DMS114 treated with DMSO at 0.1 percent for 48 hours (cell line): ENCODE measurements around the gene IQSEC1.
A peak's percentile ranks its signal among the peaks of the same experiment; 100 is the strongest.

Experiments used
- DNase-seq: peaks from one replicate; lab custom pipeline; 2025; ENCODE audit not compliant: unreplicated experiment; lab: John Stamatoyannopoulos, UW

Gene IQSEC1

DNA sequence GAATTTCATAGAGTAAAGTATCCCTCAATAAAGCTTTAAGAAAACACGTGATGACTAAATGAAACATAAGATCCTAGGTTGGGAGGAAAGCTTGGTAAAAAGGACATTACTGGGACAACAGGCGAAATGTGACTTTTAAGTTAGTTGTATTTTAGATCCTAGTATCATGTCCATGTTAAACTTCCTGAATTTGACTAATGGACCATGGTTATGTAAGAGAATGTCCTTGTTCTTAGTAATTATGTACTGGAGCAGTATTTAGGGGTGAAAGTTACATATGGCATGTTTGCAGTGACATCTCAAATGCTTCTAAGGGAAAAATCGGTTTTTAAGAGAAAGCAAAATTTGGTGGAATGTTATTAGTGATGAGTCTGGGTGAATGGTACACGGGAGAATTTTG is 69.6 kb downstream of the IQSEC1 start:
- no peak for DNase-seq

DNA sequence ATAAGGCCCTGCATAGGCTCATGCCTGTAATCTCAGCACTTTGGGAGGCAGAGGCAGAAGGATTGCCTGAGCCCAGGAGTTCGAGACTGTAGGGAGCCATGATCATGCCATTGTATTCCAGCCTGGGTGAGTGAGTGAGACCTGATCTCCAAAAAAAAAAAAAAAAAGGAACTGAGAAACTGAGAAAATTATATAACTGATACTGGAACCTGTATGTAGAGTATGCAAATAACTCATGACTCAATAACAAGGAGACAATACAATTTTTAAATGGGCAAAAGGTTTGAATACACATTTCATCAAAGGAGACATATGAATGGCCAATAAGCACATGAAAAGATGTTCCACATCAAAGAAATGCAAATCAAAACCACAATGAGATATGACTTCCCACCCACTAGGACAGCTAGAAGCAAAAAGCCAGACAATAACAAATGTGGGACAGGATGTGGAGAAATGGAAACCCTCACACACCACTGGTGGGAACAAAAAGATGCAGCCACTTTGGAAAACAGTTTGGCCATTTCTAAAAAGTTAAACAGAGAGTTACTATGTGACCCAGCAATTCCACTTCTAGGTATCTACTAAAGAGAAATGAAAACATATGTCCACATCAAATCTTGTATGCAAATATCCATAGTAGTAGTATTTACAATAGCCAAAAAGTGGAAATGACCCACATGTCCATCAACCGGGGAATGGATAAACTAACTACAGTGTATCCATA is 70.7 kb downstream of the IQSEC1 start:
- DNase-seq = no peak

DNA sequence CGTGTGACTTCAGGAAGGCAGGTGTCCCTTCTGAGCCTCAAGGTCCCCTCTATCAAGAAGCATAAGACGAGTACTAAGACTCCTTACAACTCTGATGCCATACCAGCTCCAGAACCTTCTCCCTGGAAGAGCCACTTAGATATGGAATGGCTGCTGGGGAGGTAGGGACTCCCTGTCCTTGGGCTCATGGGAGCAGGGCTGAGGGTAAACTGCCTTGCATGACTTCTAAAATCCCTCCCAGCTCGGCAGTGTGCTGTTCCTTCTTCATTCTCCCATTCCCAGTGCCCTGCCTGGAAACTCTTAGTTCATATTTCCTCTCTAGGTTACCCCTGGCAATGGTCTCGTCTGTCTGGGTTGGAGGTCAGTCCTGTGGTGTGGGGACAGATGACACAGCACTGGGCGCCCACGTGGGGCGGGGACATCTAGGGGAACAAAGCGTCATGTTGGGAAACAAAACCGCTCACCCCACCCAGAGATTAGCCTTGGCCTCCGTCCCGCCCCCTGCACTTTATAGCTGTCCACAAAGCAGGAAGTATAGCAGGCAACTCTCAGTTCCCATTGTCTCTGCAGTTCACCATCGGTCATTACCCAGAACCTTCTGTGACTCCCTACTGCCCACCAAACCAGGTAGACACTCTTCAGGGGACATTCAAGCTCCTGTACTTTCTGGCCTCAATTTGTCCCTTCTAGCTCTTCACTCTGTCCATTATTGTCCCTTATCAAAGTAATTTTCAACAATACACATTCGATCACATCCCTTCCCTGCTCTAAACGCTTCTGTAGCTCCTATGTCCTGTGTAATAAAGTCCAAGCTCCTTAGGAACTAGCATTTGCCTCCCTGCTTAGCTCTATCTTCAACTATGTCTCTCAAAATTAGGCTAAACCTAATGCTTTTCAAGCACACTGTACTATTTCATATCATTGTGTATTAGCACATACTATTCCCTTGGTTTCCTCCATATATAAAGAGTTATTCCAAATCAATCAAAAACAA is 73.8 kb downstream of the IQSEC1 start:
- no peak for DNase-seq

DNA sequence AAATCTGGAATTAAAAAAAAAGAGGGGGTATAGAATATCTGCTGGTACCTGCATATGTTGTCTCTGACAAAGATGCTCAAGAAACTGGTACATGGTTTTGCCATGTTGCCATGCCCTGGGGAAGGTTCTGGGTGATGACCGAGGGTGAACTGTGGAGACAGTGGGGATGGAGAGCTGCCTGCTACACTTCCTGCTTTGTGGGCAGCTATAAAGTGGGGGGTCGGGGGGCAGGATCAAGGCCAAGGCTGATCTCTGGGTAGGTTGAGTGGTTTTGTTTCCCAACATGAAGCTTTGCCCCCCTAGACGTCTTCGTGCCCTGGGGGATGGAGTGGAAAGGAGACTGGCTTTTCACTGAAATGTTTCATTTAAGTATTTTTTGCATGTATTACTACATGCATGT is 74.6 kb downstream of the IQSEC1 start:
- DNase-seq = no peak

DNA sequence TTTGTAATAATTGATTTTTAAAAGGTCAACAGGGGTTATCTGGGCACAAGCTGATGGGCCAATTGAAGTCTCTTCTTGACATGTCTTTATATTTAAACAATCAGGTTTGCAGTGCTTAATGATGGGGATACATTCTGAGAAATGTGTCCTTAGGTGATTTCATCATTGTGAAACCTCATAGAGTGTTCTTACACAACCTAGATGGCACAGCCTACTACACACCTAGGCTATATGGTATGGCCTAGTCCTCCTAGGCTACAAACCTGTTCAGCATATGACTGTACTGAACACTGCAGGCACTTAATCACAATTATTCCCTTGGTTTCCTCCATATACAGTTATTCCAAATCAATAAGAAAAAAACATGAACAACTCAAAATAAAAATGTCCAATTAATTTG is 75.8 kb downstream of the IQSEC1 start:
- no peak for DNase-seq

DNA sequence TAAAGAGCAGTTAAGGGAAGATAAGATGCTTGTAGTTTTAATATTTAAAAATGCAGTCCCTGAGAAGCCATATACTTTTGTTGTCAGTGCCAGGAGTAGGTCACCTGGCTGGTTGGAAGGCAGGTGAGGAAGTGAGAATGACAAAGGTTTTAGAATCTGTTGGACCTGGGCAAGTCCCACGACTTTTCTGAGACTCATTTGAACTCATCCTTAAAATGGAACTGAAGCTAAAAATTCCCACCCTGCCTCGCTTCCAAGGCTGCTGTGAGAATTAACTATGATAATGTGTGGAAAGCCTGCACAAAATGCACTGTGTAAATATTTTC is 77.1 kb downstream of the IQSEC1 start:
- DNase-seq = no peak

DNA sequence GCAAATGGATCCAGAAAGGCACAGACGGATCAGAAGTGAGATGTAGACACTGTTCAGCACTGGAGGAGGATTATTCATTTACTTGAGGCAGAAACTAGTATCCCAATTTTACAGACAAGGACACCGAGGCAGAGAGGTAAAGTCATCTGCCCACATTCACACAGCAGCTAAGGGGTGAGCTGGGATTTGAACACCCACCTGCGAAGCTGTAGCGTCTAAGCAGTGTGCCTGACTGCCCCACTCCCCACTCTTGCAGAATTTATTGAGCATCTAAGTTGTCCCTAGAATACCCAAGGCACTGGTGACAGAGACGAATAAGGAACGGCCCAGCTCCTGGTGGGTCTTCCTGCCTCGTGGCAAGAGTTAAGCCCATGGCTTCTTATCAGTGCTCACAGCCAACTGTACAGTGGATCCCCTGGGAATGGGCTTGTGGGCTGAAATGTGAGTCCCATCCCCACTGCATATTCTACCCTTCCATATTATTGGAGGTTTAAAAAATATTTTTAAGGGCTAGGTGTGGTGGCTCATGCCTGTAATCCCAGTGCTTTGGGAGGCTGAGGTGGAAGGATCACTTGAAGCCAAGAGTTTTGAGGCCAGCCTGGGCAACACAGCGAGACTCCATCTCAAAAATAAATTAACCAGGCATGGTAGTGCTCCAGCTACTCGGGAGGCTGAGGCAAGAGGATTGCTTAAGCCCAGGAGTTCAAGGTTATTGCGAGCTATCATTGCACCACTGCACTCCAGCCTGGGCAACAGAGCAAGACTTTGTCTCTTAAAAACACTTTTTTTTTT is 77.6 kb downstream of the IQSEC1 start:
- DNase-seq = no peak

DNA sequence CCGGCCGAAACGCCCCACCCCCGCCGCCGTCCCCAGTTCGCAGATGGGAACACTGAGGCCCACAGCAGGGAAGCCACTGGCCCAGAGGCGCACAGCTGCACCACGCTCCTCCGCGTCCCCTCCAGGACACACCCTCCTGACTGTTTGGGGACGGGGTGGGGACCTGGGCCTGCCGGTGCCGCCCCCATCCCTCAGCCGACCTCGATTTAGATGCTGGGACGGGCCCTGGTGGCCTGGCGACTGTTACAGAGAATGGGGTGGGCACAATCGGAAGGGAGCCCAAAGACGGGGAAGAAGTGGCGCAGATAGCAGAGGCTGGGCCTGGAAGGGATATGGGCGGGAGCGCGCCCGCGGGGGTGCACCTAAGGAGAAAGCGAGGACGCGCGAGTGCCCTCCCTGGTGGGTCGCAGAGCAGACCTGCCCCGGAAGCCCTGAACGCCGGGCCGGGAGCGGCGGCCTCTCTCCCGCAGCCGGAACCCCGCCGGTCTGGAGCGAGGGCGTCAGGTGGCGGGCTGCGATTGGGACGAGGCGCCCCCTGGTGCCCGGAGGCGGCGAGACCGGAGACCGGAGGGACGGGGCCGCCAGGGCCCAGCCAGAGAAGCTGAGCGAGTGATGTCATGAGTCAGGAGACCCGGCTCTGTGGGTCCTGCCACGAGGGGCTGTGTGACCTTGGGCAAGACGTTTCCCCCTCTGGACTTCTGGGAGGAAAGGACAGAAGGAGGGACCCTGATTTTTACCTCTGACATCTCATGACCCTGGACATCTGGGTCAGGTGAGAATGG is 78.4 kb downstream of the IQSEC1 start:
- DNase-seq = peak; percentile 53

DNA sequence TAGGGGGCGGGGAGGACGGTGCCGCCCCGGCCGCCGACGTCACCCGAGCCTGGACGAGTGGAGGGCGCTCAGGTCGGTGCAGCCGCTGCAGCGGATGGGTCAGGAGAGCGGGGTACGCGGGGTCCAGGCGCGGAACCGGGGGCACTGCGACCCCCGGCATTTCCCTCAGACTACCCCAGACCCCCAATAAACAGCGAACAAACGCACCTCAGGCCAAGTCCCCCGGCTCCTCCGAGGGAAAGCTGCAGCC is 78.9 kb downstream of the IQSEC1 start:
- no peak for DNase-seq

DNA sequence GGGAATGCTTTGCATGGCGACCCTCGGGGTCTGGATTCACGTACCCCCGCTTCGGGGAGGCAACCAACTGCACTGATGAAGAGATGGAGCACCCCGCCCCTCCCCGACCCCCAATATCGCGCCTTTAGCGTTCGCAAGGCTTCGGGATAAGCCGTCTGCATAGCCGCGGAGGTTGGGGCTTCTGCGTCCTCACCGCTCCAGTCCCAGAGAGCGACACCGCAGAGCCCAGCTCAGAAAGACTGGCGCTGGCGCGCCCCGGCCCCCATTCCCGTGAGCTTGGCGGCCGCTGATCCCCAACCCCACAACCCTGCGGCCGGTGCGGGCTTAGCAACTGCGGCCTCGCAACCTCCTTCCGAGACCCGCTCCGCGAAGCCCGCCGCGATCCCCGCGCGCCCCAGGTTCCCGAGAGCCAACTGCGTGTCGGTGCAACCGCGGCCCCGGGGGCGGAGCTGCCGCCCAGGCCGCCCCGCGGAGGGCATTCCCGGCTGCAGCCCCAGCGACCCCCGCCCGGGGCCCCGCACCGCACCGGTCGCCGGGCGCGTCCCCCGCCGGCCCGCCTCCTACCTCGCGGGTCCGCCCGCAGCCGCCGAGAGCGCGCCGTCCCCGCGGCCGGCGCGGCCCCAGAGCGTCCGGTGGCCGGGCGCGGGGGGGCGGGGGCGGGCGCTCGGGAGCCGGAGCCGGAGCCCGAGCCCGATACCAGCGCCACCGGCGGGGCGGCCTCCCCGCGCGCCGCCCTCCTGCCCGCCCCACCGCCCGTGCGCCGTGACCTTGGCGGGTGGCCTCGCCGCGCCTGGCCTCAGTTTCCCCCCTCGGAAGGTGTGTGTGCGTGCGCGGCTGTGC is 79.5 kb downstream of the IQSEC1 start:
- no peak for DNase-seq

- DNase-seq = no peak
Observed at GRCh38 chr3:12992629-12993516, 80.4 kb downstream of the IQSEC1 start.

DNA sequence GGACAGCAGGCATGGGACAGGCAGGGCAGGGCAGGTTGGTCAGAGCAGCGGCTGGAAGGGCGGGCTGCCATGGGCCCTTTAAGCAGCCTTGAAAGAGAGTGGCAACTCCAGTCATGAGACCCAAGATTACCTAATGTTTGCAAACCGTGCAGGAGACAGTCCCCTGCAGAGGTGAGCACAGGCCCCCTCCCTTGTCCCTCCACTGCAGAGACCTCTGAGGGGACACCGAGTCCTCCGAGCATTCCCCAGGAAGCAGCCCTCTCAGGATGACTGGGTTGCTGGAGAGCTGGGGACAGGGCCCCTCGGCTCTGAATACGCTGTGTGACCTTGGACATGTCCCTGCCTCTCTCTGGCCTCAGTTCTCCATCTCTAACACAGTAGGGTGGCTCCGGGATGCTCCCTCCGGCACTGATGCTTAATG is 81.4 kb downstream of the IQSEC1 start:
- no peak for DNase-seq

DNA sequence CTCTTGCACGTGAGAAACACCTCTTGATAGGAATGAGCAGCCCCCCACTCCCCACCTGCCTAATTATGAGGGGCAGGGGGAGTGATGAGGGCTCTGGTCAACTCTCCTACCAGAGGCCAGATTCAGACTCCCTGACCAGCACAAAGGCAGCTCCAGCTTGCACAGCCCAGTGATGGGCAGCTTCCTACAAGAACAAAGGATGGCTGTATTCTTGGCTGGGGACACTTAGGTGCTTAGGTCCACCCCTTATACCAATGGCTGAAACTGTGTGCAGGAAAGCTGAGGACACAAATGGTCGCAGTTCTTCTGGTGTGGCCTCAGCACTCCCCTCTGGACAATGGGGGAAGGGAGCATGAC is 81.8 kb downstream of the IQSEC1 start:
- no peak for DNase-seq

- no peak for DNase-seq
Observed at GRCh38 chr3:12990781-12991480, 82.3 kb downstream of the IQSEC1 start.

- DNase-seq = no peak
Observed at GRCh38 chr3:12990306-12990705, 82.9 kb downstream of the IQSEC1 start.

GRCh38 chr3:12988728-12989454 is 84.3 kb downstream of the IQSEC1 start:
- no peak for DNase-seq

GRCh38 chr3:12987602-12988001 is 85.6 kb downstream of the IQSEC1 start:
- DNase-seq = no peak

- no peak for DNase-seq
Observed at GRCh38 chr3:12986986-12987385, 86.2 kb downstream of the IQSEC1 start.
